Adrenal gland (tissue), 5 donors: Measurements from ENCODE around the gene PRTFDC1.
"Not testable (repeated sequence)": the region's sequence is repeated elsewhere in the genome, so short reads cannot be mapped to it uniquely, and the experiment has no call there.

Experiments
- CTCF ChIP-seq, 6 experiments: fragments of 450-650 bp in 4 of 6; fragments of 200-600 bp in 2 of 6; sonication (generic) in 1 of 6; IDR thresholded peaks; 1 replicate in 5 of 6; 2 replicates in 1 of 6; pipeline versions ENCODE4 v1.5.1 to v1.8.0; 2016 to 2021; ENCODE audit warnings: antibody characterized with exemption in 6 of 6, mild to moderate bottlenecking in 2 of 6, moderate library complexity in 1 of 6
- POLR2A ChIP-seq, 2 donors: fragments of 450-650 bp; IDR thresholded peaks; one replicate each; pipeline ENCODE4 v1.6.1; 2017; ENCODE audit warnings: antibody characterized with exemption in 2 of 2, mild to moderate bottlenecking in 2 of 2, moderate library complexity in 1 of 2
- donor health status: DM: no; HTN: no; CAD: no.

- TF ChIP-seq CTCF, POLR2A (IDR thresholded peaks at IDR 0.05): not testable (repeated sequence)
Measured at GRCh38 chr10:24837781-24838180, 114.6 kb downstream of the PRTFDC1 start.
